Spleen (tissue), 7 donors: ENCODE results near the gene SH3BP1.

Source experiments
- CTCF ChIP-seq, 11 experiments: fragments of 200-600 bp in 7 of 11; fragments of 450-650 bp in 4 of 11; sonication (generic) in 4 of 11; IDR thresholded peaks in 8 of 11; conservative IDR thresholded peaks in 3 of 11; 1 replicate in 7 of 11; 2 replicates in 4 of 11; pipeline versions ENCODE4 v1.4.0 to v1.8.0; 2016 to 2021; ENCODE audit warnings: antibody characterized with exemption in 11 of 11, inconsistent platforms in 4 of 11, mild to moderate bottlenecking in 1 of 11
- POLR2A ChIP-seq, 3 donors: fragments of 450-650 bp; IDR thresholded peaks; one replicate each; pipeline ENCODE4 v1.5.1; 2017; ENCODE audit warnings: antibody characterized with exemption in 3 of 3, mild to moderate bottlenecking in 1 of 3
- POLR2AphosphoS5 ChIP-seq, 3 donors: sonication (generic); formaldehyde crosslinking; IDR thresholded peaks; one replicate each; pipeline ENCODE4 v1.5.1; 2017; ENCODE audit warnings: antibody characterized with exemption in 3 of 3
- donor health status: DM: no; HTN: no; CAD: no; lungs with moderate emphysema.
- donor health status: DM: no; HTN: no; CAD: no.
- donor health status: DM: no; HTN: no; CAD: no.

DNA sequence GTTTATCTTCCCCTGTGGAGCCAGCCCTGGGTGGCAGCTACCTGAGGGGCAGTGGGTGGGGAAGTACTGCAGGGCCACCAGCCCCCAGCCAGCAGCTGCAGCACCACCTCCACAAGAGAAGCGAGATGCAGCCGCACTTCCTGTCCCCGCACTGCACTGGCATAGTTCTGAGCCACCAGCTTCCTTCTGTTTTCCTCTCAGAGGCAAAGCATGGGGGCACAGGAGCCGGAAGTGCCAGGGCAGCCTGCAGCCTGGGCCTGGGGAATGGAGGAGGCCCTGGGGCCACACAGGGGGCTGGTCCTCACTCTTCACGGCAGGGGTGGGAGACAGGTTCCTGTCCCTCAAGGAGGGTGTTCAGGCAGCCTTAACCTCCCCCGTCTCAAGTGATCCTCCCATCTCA, 11.9 kb upstream of the SH3BP1 start:
- no peak for TF ChIP-seq CTCF (IDR thresholded peaks at IDR 0.05 in 8 of 11, conservative IDR thresholded peaks at IDR 0.05 in 3 of 11)
- peak; percentile 78 to 79 (median 78) for TF ChIP-seq POLR2AphosphoS5 (IDR thresholded peaks at IDR 0.05)
- no peak for TF ChIP-seq POLR2A (IDR thresholded peaks at IDR 0.05)
